GM12801 (cell line): ENCODE data around the gene MAGED2.

ENCODE experiments used
- TF ChIP-seq, protein P1 (sequence below): IDR thresholded peaks from one replicate; pipeline ENCODE4 v1.5.1; 2011; ENCODE audit warnings: control low read depth; ENCODE audit not compliant: insufficient read length; ENCODE audit errors: extremely low read depth

MAGED2 gene

DNA sequence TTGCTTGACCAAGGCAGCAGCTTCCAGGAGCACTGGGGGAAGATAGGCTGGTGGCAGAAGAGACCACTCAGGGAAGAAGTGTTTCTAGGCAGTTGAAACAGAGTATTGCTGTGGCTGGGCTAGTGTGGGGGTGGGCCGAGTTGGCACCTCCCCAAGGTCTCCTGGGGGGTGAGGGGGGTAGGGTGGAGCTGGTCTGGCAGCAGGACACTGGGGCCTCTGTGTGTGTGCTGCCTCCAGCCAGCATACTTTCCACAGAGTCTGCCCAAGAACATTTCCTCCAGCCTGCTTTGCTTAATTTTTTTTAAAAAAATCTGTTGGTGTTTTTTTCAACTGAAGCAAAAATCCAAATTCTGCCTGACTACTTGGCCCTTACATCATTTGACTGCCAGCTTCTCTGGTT, 13.5 kb upstream of the MAGED2 start:
- TF ChIP-seq, protein P1, sequence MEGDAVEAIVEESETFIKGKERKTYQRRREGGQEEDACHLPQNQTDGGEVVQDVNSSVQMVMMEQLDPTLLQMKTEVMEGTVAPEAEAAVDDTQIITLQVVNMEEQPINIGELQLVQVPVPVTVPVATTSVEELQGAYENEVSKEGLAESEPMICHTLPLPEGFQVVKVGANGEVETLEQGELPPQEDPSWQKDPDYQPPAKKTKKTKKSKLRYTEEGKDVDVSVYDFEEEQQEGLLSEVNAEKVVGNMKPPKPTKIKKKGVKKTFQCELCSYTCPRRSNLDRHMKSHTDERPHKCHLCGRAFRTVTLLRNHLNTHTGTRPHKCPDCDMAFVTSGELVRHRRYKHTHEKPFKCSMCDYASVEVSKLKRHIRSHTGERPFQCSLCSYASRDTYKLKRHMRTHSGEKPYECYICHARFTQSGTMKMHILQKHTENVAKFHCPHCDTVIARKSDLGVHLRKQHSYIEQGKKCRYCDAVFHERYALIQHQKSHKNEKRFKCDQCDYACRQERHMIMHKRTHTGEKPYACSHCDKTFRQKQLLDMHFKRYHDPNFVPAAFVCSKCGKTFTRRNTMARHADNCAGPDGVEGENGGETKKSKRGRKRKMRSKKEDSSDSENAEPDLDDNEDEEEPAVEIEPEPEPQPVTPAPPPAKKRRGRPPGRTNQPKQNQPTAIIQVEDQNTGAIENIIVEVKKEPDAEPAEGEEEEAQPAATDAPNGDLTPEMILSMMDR, result no peak

GRCh38 chrX:54794795-54795194, 12.8 kb upstream of the MAGED2 start:
- TF ChIP-seq, protein P1, result no peak

- TF ChIP-seq, protein P1, result no peak
These were observed 9.4 kb upstream of the MAGED2 start, which contains the start of gene ITIH6 for GRCh38 chrX:54798137-54798536. Gene ITIH6, minus strand, starts transcription at chrX:54798255. Its CDS starts 45 bp downstream, at chrX:54798210.

- TF ChIP-seq, protein P1, result no peak
These were observed 8.5 kb upstream of the MAGED2 start for GRCh38 chrX:54799046-54799445.

GRCh38 chrX:54808109-54808604, 612 bp downstream of the MAGED2 start:
- TF ChIP-seq, protein P1, result no peak

DNA sequence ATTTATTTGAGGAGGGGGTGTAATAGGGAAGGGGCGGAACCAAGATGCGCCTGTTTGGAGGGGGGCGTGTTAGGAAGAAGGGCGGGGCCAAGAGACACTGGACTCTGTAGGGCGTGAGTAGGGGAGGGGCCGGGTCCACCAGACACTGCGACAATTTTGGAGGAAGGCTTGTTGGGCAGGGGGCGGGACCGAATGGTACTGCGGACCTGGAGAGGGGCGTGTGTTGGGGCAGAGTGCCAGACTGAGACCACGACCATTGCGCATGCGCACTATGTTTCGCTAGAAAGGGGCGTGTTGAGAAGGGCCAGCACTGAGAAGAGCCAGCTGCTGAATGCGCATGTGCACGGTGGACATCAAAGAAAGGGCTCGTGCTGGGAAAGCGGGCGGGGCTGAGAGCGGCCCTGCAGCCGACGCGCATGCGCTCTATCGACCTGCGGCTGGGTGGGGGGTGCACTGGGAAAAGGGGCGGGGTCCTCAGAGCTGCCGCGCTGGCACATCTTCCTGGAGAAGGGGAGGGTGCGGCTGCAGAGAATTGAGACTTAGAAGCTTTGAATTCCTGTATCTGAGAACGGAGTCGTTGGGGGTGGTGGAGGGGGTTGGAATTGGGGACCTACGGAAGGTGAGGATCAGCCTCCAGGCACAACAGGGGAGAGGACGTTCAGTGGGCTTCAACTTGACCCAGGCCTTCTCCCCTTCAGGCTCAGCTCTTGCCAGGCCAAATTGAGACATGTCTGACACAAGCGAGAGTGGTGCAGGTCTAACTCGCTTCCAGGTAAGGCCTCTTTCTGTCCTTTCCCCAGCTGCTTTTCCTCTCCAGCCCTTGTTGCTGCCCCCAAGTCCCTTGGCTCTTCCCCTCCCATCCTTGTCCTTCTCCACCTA, 1.3 kb downstream of the MAGED2 start:
- TF ChIP-seq, protein P1, result no peak

DNA sequence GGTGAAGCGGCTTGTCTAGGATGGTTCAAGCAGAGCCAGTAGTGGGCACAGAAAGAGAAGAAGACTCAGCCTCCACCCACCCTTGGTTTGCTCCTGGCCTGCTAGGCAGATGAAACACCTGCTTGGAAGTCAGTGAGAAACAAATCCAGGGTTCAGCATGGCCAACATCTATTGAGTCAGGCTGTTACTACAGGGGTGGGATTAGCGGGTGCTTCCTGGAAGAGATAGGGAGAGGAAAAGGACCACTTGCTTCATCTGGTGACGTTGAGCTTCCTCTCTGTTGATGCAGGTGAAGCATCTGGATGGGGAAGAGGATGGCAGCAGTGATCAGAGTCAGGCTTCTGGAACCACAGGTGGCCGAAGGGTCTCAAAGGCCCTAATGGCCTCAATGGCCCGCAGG, 3.0 kb downstream of the MAGED2 start:
- TF ChIP-seq, protein P1, result no peak
